LNCaP clone FGC (cell line): ENCODE measurements around the gene PLA2G12A.

Source experiments
- DNase-seq: peaks from one replicate; pipeline ENCODE4 v3.0.0-alpha.2; 2011; ENCODE audit warnings: low read depth
- H3K4me3 ChIP-seq: 2 replicates; pipeline ENCODE4 v1.5.1; 2011; ENCODE audit warnings: mild to moderate bottlenecking, low read depth, low read length, control low read depth
- TF ChIP-seq, protein P1 (sequence below): IDR thresholded peaks from 2 replicates; pipeline ENCODE4 v1.5.1; 2012; ENCODE audit warnings: mild to moderate bottlenecking; ENCODE audit not compliant: control insufficient read depth, insufficient read depth; ENCODE audit errors: extremely low read depth

The PLA2G12A gene

DNA sequence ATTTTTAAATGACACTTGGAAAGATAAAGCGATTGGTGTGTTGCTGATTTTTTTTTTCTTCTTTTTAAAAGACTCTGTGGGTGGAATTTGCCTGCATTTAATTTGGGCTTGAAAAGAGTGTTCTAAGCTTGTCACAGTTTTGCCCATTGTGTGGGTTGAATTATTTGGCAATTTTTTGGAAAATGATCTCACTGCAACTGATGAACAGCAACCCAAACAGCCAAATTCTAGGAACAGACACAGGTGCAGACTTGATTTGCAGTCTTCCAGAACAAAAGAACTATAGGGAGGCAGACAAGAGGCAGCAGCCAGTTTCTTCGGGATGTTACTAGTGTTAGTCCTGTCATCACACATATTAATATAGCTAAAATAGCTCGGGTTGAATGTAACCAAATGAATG, 67.1 kb downstream of the PLA2G12A start:
- TF ChIP-seq, protein P1, sequence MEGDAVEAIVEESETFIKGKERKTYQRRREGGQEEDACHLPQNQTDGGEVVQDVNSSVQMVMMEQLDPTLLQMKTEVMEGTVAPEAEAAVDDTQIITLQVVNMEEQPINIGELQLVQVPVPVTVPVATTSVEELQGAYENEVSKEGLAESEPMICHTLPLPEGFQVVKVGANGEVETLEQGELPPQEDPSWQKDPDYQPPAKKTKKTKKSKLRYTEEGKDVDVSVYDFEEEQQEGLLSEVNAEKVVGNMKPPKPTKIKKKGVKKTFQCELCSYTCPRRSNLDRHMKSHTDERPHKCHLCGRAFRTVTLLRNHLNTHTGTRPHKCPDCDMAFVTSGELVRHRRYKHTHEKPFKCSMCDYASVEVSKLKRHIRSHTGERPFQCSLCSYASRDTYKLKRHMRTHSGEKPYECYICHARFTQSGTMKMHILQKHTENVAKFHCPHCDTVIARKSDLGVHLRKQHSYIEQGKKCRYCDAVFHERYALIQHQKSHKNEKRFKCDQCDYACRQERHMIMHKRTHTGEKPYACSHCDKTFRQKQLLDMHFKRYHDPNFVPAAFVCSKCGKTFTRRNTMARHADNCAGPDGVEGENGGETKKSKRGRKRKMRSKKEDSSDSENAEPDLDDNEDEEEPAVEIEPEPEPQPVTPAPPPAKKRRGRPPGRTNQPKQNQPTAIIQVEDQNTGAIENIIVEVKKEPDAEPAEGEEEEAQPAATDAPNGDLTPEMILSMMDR, result no peak
- DNase-seq, result no peak
- H3K4me3 ChIP-seq, result no peak overlapping the region

DNA sequence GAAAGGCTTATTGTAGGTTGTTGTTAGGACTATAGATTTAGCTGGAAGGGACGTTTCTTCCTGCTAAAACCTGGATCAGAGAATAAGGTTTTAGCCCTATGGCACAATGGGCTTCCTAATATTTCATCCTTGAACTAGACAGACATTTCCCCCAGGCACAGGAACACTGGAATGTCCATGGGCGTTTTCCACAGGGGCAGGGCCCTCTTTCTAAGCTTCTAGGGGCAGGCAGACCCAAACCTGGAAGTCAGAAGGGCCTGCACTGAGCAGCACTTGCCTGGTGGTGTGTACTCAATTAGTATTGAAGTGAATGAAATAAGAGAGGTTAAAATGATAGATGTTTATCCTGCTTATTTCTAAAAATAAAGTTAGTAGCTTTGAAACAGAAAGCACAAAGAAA, 67.8 kb downstream of the PLA2G12A start:
- H3K4me3 ChIP-seq, result no peak overlapping the region
- DNase-seq, result no peak
- TF ChIP-seq, protein P1, result no peak
